ENCODE results near the gene TOMM40L.
A peak's percentile ranks its signal among the peaks of the same experiment; 100 is the strongest.
"Not testable (repeated sequence)": the region's sequence is repeated elsewhere in the genome, so short reads cannot be mapped to it uniquely, and the experiment has no call there.

The TOMM40L gene

GRCh38 chr1:161222175-161223019 is 3.5 kb upstream of the TOMM40L start:
- DNase-seq: no peak

- DNase-seq: no peak
These were observed 1.8 kb upstream of the TOMM40L start for GRCh38 chr1:161223805-161224694.

- DNase-seq: not testable (repeated sequence)
These were observed 1.2 kb upstream of the TOMM40L start for GRCh38 chr1:161224695-161225087.

GRCh38 chr1:161225178-161225533 is 704 bp upstream of the TOMM40L start:
- DNase-seq: no peak

GRCh38 chr1:161226320-161226711 is 456 bp downstream of the TOMM40L start:
- DNase-seq: no peak

- DNase-seq: no peak
These were observed 899 bp downstream of the TOMM40L start for GRCh38 chr1:161226759-161227158.

- peak; percentile 88 for DNase-seq
These were observed 1.5 kb downstream of the TOMM40L start for GRCh38 chr1:161227196-161227871.

GRCh38 chr1:161228032-161228431 is 2.2 kb downstream of the TOMM40L start:
- DNase-seq: no peak

- no peak for DNase-seq
These were observed 4.0 kb downstream of the TOMM40L start for GRCh38 chr1:161229896-161230295.

GRCh38 chr1:161230762-161231161 is 4.9 kb downstream of the TOMM40L start:
- no peak for DNase-seq

- no peak for DNase-seq
These were observed 7.2 kb downstream of the TOMM40L start for GRCh38 chr1:161233102-161233501.

GRCh38 chr1:161235957-161236775 is 10.3 kb downstream of the TOMM40L start:
- DNase-seq: no peak

- no peak for DNase-seq
These were observed 12.2 kb downstream of the TOMM40L start, which contains the start of gene NR1I3 for GRCh38 chr1:161238039-161238473. TSS of gene NR1I3 (minus strand) at chr1:161238203. CDS start at chr1:161236565, 1,638 bp downstream.

- no peak for DNase-seq
These were observed 15.8 kb downstream of the TOMM40L start for GRCh38 chr1:161241682-161242081.

GRCh38 chr1:161242313-161242712 is 16.5 kb downstream of the TOMM40L start:
- DNase-seq: no peak

- no peak for DNase-seq
These were observed 19.0 kb downstream of the TOMM40L start for GRCh38 chr1:161244888-161245287.

GRCh38 chr1:161250100-161250499 is 24.2 kb downstream of the TOMM40L start:
- DNase-seq: not testable (repeated sequence)

GRCh38 chr1:161250829-161251228 is 25.0 kb downstream of the TOMM40L start:
- DNase-seq: no peak

GRCh38 chr1:161251579-161251978 is 25.7 kb downstream of the TOMM40L start:
- DNase-seq: no peak

GRCh38 chr1:161255302-161255701 is 29.4 kb downstream of the TOMM40L start:
- not testable (repeated sequence) for DNase-seq

GRCh38 chr1:161255955-161256520 is 30.2 kb downstream of the TOMM40L start:
- not testable (repeated sequence) for DNase-seq

- not testable (repeated sequence) for DNase-seq
These were observed 31.2 kb downstream of the TOMM40L start for GRCh38 chr1:161257109-161257508.

Data from CD4-positive, alpha-beta T cell treated with Interleukin-12 subunit alpha and Interleukin-12 subunit beta, for 1 hour (primary cell).